CD4-positive, CD25-positive, alpha-beta regulatory T cell (primary cell): ENCODE data around the gene B3GNT8. TPM values are rescaled to one million over a fixed set of nuclear protein-coding genes. Genes with fewer than 3 reads are reported as not detected.
A peak's percentile ranks its signal among the peaks of the same experiment; 100 is the strongest.
"Not testable (repeated sequence)": the region's sequence is repeated elsewhere in the genome, so short reads cannot be mapped to it uniquely, and the experiment has no call there.

ENCODE experiments used
- ATAC-seq, 2 donors: fragments of 150-1000 bp; cut with Tn5 transposase; one replicate each; pipeline ENCODE4 v1.10.0; 2021; ENCODE audit warnings: low read depth in 2 of 2, moderate number of reproducible peaks in 2 of 2, moderate library complexity in 1 of 2
- DNase-seq, 3 donors: peaks; one replicate each; pipeline versions ENCODE4 v3.0.0 to v3.0.0-alpha.2; 2012 to 2022; ENCODE audit warnings: mixed read lengths in 1 of 3
- H3K27ac ChIP-seq: one replicate; pipeline ENCODE4 v1.7.0; 2013; ENCODE audit warnings: mild to moderate bottlenecking, low read length; ENCODE audit not compliant: insufficient read depth, poor library complexity, severe bottlenecking
- H3K27me3 ChIP-seq: one replicate; pipeline ENCODE4 v1.7.0; 2013; ENCODE audit warnings: low read length; ENCODE audit not compliant: control insufficient read depth, insufficient read depth
- H3K36me3 ChIP-seq: one replicate; pipeline ENCODE4 v1.7.0; 2013; ENCODE audit warnings: mild to moderate bottlenecking, low read length, moderate library complexity; ENCODE audit not compliant: control insufficient read depth, insufficient read depth
- H3K4me1 ChIP-seq: 2 replicates; pipeline ENCODE4 v1.7.0; 2013; ENCODE audit warnings: mild to moderate bottlenecking, low read length; ENCODE audit not compliant: insufficient read depth, control insufficient read depth, poor library complexity, severe bottlenecking
- H3K4me3 ChIP-seq: one replicate; pipeline ENCODE4 v1.7.0; 2013; ENCODE audit warnings: low read depth, mild to moderate bottlenecking, low read length, moderate library complexity
- H3K9me3 ChIP-seq, 2 experiments: 1 replicate in 1 of 2; 2 replicates in 1 of 2; pipeline ENCODE4 v1.7.0; 2013; ENCODE audit warnings: low read length in 2 of 2, mild to moderate bottlenecking in 1 of 2, moderate library complexity in 1 of 2; ENCODE audit not compliant: control insufficient read depth in 2 of 2
- H3K27ac Mint-ChIP-seq, 3 donors: one replicate each; pipeline ENCODE4 v1.8.0; 2020 to 2022; ENCODE audit warnings: mild to moderate bottlenecking in 3 of 3, mixed read lengths in 3 of 3, moderate library complexity in 2 of 3
- H3K27me3 Mint-ChIP-seq: one replicate; pipeline ENCODE4 v1.8.0; 2022; ENCODE audit warnings: mild to moderate bottlenecking, mixed read lengths
- H3K36me3 Mint-ChIP-seq: one replicate; pipeline ENCODE4 v1.8.0; 2020; ENCODE audit warnings: mixed read lengths
- H3K4me1 Mint-ChIP-seq, 4 donors: one replicate each; pipeline ENCODE4 v1.8.0; 2020 to 2022; ENCODE audit warnings: mixed read lengths in 4 of 4, mild to moderate bottlenecking in 1 of 4
- H3K4me3 Mint-ChIP-seq, 4 donors: one replicate each; pipeline ENCODE4 v1.8.0; 2020 to 2022; ENCODE audit warnings: mild to moderate bottlenecking in 4 of 4, mixed read lengths in 4 of 4, moderate library complexity in 3 of 4
- H3K9me3 Mint-ChIP-seq, 7 donors: one replicate each; pipeline ENCODE4 v1.8.0; 2020 to 2022; ENCODE audit warnings: mixed read lengths in 7 of 7, mild to moderate bottlenecking in 3 of 7, moderate library complexity in 2 of 7
- polyA plus RNA-seq, 4 donors: library from polyadenylated mRNA; unstranded; fragments of 300-500 nt; fragmentation: Illumina TruSeq; gene quantifications; one replicate each; pipeline ENCODE4 v1.2.3, GENCODE V29; 2021
- total RNA-seq: library from RNA; stranded (reverse); gene quantifications from one replicate; pipeline ENCODE4 v1.2.3, GENCODE V29; 2022

B3GNT8 gene, protein sequence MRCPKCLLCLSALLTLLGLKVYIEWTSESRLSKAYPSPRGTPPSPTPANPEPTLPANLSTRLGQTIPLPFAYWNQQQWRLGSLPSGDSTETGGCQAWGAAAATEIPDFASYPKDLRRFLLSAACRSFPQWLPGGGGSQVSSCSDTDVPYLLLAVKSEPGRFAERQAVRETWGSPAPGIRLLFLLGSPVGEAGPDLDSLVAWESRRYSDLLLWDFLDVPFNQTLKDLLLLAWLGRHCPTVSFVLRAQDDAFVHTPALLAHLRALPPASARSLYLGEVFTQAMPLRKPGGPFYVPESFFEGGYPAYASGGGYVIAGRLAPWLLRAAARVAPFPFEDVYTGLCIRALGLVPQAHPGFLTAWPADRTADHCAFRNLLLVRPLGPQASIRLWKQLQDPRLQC
- total RNA-seq (0.67 TPM), polyA plus RNA-seq (1 to 10 TPM in 1 of 4 donors, under 1 TPM in 3; 0.45 to 1.0 (median 0.59) TPM)

DNA sequence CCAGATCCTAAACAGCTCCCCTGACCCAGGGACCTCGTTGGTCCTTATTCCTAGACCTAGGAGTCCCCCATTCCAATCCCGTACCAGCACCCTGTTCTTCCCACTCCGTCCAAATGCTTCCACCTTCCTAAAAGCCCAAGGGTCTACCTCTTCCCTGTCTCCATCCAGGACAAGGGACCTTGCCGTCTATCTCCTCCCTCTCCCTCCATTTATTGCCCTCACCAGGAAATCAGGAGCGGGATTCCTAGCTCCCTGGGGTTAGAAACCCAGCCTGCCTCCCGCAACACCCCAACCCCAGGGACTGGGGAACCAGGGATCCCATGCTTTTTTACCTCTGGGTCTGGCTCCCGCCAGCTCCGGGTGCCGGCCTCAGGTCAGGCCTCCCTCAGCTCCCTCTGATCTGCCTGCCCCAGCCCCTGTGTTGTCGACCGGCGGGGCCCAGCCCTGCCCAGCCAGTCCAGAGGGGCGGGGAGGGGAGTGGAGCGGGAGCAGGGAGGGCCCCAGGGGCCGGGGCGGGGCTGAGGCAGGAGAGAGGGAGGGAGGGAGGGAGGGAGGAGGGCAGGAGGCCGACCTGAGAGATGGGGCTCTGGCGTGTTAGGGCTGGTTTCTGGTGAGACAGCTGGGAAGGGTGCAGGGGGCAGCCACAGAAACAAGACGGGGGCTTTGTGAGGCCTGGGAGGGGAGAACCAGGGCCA is at the start of gene B3GNT8:
Gene B3GNT8 (minus strand): TSS at position 423 of the 695 bp plus-strand sequence. CDS start 596 bp downstream, outside the sequence.
- H3K36me3 Mint-ChIP-seq = peaks cover 8% of the 10 kb centered on the region
- Histone ChIP-seq H3K4me1 (peaks cover 13% of the 10 kb centered on the region), H3K27me3 (no peaks in the 10 kb centered on the region), H3K9me3 (no peaks in the 10 kb centered on the region), H3K36me3 (peaks cover 25% of the 10 kb centered on the region), H3K27ac (peak within 1 kb of the TSS; percentile 56), H3K4me3 (peak within 1 kb of the TSS; percentile 32)
- peak within 1 kb of the TSS; percentile 93 to 99 (median 94) for H3K27ac Mint-ChIP-seq
- ATAC-seq = peak; percentile 25 to 28
- no peaks in the 10 kb centered on the region for H3K9me3 Mint-ChIP-seq
- H3K4me1 Mint-ChIP-seq = peaks cover 0 to 27% (median 5%) of the 10 kb centered on the region in 4 donors
- H3K4me3 Mint-ChIP-seq = peak within 1 kb of the TSS; percentile 78 to 88 (median 84)
- DNase-seq = peak in 2 of 3 donors; percentile 14 to 60
- H3K27me3 Mint-ChIP-seq = no peaks in the 10 kb centered on the region

DNA sequence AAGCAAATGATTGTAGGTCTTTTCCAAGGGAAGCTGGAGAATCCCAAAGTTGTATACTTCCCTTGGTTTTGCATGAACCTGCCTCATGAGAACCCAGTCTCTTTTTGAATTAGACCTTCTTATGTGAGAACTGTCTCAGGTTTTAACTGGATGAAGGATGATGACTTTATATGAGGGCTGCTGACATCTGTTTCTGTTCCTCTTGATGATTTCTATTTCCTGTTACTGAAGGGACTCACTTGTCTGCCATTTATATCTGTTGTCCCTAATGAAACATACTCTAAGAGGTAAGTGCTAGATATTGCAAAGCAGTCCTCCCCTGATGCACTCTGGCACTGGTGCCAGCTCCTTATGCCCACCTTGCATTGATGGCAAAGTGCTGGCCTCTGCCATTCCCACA is 49.4 kb upstream of the B3GNT8 start:
- H3K4me3 ChIP-seq = no peak overlapping the region
- Mint-ChIP-seq H3K36me3 (no peaks in the 10 kb centered on the region), H3K4me3 (no peak overlapping the region)

DNA sequence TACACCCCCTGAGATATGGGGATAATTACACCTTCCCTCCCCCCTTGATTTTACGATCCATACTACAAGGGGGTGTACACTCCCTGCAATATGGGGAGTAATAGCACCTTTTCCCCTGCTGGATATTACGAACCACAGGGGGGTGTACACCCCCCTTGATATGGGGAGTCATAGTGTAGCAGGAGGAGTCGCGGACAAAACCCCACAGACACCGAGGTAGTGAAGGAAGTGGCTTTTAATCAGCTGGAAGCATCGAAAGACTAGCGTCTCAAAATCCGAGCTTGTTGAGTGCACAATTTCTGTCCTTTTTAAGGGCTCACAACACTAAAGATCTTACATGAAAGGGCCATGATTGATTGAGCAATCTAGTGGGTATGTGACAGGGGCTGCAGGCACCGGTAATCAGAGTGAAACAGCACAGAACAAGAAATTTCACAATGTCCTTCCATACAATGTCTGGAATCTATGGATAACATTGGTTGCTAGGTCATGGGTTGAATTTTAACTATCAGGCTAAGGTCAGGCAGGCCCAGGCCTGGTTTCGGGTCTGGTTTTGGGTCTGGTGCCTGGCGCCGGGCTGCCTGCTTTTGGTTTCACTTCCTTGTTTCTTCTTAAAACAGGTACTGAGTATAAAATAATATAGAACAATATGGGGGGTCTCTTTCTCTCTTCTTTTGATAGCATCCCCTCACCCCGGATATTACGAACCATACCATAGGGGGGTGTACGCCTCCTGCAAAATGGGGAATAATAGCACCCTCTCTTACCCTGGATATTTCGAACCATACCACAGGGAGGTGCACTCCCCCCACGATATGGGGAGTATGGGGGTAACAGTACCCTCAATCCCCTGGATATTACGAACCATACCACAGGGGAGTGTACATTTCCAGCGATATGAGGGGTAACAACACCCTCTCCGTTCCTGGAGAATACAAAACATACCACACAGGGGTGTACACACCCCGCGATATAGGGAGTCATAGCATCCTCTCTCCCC is 36.4 kb upstream of the B3GNT8 start:
- Mint-ChIP-seq H3K27me3 (peaks cover 51% of the 10 kb centered on the region), H3K4me3 (peak overlapping the region; percentile 29 to 59 (median 56)), H3K27ac (peak overlapping the region in 2 of 3 donors; percentile 5 to 79)
- ATAC-seq (peak in 1 of 2 donors; percentile 34), DNase-seq (peak in 1 of 3 donors; percentile 55)
- H3K27ac ChIP-seq, H3K9me3 ChIP-seq, H3K27me3 ChIP-seq, H3K4me1 Mint-ChIP-seq, H3K36me3 Mint-ChIP-seq, H3K4me1 ChIP-seq, H3K9me3 Mint-ChIP-seq, H3K36me3 ChIP-seq: not testable (repeated sequence)
- H3K4me3 ChIP-seq = peak overlapping the region; percentile 44

More for the DNA sequence above, 49.4 kb upstream of the B3GNT8 start:
- Histone ChIP-seq H3K27ac (no peak overlapping the region), H3K4me1 (no peaks in the 10 kb centered on the region), H3K27me3 (peaks cover 5% of the 10 kb centered on the region), H3K9me3 (no peaks in the 10 kb centered on the region), H3K36me3 (no peaks in the 10 kb centered on the region)
- no peak for DNase-seq
- Mint-ChIP-seq H3K4me1 (peaks cover 0 to 3% (median 0%) of the 10 kb centered on the region in 4 donors), H3K27me3 (peaks cover 33% of the 10 kb centered on the region), H3K9me3 (peaks cover 0 to 5% (median 0%) of the 10 kb centered on the region in 7 donors), H3K27ac (no peak overlapping the region)
- no peak for ATAC-seq

DNA sequence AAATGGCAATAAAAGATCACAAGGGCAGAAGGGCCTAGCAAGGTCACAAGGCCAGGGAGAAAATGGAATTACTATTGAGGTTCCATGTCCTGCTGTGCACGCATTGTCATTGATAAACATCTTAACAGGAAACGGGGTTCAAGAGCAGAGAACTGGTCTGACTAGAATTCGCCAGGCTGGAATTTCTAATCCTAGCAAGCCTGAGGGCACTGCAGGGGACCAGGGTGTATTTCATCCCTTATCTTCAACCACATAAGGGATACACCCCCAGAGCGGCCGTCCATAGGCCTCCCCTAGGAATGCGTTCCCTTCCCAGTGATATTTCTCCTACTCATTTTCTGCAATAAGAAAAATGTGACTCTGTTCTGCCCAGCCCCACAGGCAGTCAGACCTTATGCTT is 35.3 kb upstream of the B3GNT8 start:
- peaks cover 8% of the 10 kb centered on the region for H3K27me3 ChIP-seq
- peaks cover 4% of the 10 kb centered on the region for H3K4me1 ChIP-seq
- Mint-ChIP-seq H3K36me3 (no peaks in the 10 kb centered on the region), H3K9me3 (no peaks in the 10 kb centered on the region), H3K27ac (no peak overlapping the region), H3K4me3 (no peak overlapping the region), H3K27me3 (peaks cover 51% of the 10 kb centered on the region), H3K4me1 (peaks cover 8 to 17% (median 11%) of the 10 kb centered on the region in 4 donors)
- no peaks in the 10 kb centered on the region for H3K36me3 ChIP-seq
- H3K9me3 ChIP-seq = no peaks in the 10 kb centered on the region
- no peak overlapping the region for H3K27ac ChIP-seq
- DNase-seq (no peak), ATAC-seq (no peak)
- H3K4me3 ChIP-seq = no peak overlapping the region

DNA sequence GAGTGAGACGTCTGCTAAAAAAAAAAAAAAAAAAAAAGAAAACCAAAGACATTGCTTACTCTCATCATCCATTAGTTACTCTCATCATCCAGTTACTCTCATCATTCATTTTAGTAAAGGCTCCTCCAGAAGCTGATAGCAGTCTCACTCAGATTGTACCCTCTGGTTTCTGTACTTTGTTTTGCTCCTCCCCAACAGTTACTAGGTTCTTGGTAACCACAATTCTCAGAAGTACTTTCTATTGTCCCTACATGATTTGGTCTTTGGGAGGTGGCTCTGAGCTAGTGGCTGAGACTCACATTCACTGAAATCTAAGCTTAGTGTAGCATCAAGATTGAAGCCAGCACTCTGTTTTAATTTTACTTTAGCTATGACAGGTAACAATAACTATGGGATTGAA is 30.1 kb upstream of the B3GNT8 start:
- no peaks in the 10 kb centered on the region for H3K9me3 Mint-ChIP-seq
- H3K27me3 ChIP-seq = no peaks in the 10 kb centered on the region
- H3K4me3 Mint-ChIP-seq = peak overlapping the region in 2 of 4 donors; percentile 25 to 27
- DNase-seq = peak in 2 of 3 donors; percentile 48 to 93
- H3K4me1 ChIP-seq = peaks cover 19% of the 10 kb centered on the region
- no peaks in the 10 kb centered on the region for H3K9me3 ChIP-seq
- H3K36me3 ChIP-seq = no peaks in the 10 kb centered on the region
- peaks cover 25% of the 10 kb centered on the region for H3K27me3 Mint-ChIP-seq
- peak overlapping the region; percentile 38 for H3K4me3 ChIP-seq
- H3K4me1 Mint-ChIP-seq = peaks cover 9 to 43% (median 15%) of the 10 kb centered on the region in 4 donors
- no peak overlapping the region for H3K27ac ChIP-seq
- ATAC-seq = peak; percentile 95 to 99
- no peaks in the 10 kb centered on the region for H3K36me3 Mint-ChIP-seq
- peak overlapping the region; percentile 27 to 90 (median 88) for H3K27ac Mint-ChIP-seq

DNA sequence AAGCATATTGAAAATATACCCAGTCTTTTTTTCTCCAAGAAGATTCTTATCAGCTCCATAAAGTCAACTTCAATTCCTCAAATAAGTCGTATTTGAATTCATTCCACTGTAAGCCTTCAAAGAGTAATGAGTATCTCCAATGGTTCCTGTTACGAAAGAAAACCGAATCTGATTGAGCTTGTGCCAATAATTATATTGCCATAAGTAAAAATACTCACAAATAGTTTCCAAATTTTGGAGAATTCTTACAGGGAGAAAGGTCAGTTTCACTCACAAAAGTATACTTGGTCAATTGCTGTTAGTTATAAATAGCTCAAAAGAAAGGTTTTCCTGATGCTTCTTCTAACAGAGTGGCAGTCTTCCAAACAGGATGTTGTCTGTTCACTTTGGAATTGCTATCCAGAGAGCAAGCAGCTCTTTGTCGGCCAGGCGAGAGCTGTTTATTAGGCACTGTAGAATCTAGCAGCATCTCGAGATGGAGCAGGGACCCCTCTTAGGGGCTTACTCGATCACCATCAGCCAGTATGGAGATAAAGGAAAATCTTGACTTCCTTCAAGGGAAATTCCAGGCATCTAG is 29.3 kb upstream of the B3GNT8 start:
- Mint-ChIP-seq H3K4me3 (no peak overlapping the region), H3K4me1 (peaks cover 9 to 43% (median 15%) of the 10 kb centered on the region in 4 donors), H3K27ac (peak overlapping the region in 1 of 3 donors; percentile 88), H3K36me3 (no peaks in the 10 kb centered on the region), H3K9me3 (no peaks in the 10 kb centered on the region), H3K27me3 (peaks cover 25% of the 10 kb centered on the region)
- H3K27me3 ChIP-seq = no peaks in the 10 kb centered on the region
- no peak for DNase-seq
- no peak overlapping the region for H3K27ac ChIP-seq
- no peaks in the 10 kb centered on the region for H3K36me3 ChIP-seq
- no peak for ATAC-seq
- no peak overlapping the region for H3K4me3 ChIP-seq
- H3K9me3 ChIP-seq = no peaks in the 10 kb centered on the region
- peaks cover 19% of the 10 kb centered on the region for H3K4me1 ChIP-seq

DNA sequence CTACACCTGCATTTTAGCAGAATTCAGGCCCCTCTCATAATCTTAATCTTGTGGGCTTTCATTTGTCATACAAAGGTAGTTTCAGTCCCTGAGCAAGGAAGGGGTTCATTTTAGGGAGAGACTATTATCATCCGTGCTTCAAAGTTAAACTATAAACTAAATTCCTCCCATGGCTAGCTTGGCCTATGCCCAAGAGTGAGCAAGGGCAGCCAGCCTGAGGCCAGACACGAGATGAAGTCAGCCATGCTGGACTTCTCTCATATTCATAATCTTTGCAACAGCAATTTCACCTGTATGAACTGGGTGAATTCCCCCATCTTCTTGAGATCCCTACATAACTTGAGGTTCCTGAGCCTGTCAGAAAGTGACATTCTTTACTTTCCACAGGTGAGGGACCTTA is 28.8 kb upstream of the B3GNT8 start:
- Mint-ChIP-seq H3K9me3 (no peaks in the 10 kb centered on the region), H3K4me1 (peaks cover 9 to 43% (median 15%) of the 10 kb centered on the region in 4 donors), H3K36me3 (no peaks in the 10 kb centered on the region), H3K27ac (peak overlapping the region in 2 of 3 donors; percentile 44 to 55), H3K4me3 (no peak overlapping the region), H3K27me3 (peaks cover 25% of the 10 kb centered on the region)
- ATAC-seq (no peak), DNase-seq (no peak)
- H3K36me3 ChIP-seq = no peaks in the 10 kb centered on the region
- H3K27me3 ChIP-seq = no peaks in the 10 kb centered on the region
- H3K4me1 ChIP-seq = peaks cover 19% of the 10 kb centered on the region
- no peaks in the 10 kb centered on the region for H3K9me3 ChIP-seq
- no peak overlapping the region for H3K27ac ChIP-seq
- no peak overlapping the region for H3K4me3 ChIP-seq
